Measurements from ENCODE around the gene CPPED1. TPM values are rescaled to one million over a fixed set of nuclear protein-coding genes. Genes with fewer than 3 reads are reported as not detected.

The CPPED1 gene
- total and polyA plus RNA-seq, 2 experiments from 2014 or later = 6.2 to 7.3 TPM

DNA sequence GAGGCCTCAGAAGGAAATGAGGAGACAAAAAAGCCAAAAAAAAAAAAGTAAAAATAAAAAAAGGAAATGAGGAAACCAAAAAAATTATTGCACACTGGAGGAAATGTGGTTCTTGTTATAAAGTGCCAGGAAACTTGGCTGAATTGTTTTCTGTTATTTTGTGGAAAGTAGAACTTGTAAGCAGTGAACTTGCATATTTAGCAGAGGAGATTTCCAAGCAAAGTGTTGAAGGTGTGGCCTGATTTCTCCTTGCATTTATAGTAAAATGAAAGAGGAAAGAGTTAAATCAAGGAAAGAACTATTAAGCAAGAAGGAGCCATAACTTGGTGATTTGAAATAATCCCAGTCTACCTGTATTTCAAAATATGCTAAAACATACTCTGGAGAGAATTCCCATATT is 34.1 kb upstream of the CPPED1 start:
- TF ChIP-seq EZH2 (IDR thresholded peaks at IDR 0.05; ENCODE audit: low read depth, unreplicated experiment) (no peak), ETS1 (IDR thresholded peaks at IDR 0.05) (no peak), CREB1 (CRISPR knock-in tag; IDR thresholded peaks at IDR 0.05; ENCODE audit: low read depth) (no peak), EZH2phosphoT487 (IDR thresholded peaks at IDR 0.05; ENCODE audit: unreplicated experiment) (no peak), JUNB (IDR thresholded peaks at IDR 0.05; ENCODE audit: unreplicated experiment) (no peak), CTCF (conservative IDR thresholded peaks at IDR 0.05; ENCODE audit: low read depth in 2 of 2) (no peak), NANOG (IDR thresholded peaks at IDR 0.05; ENCODE audit: borderline replicate concordance) (no peak), STAT1 (IDR thresholded peaks at IDR 0.05; ENCODE audit: unreplicated experiment) (no peak), ZNF331 (CRISPR knock-in tag; IDR thresholded peaks at IDR 0.05; ENCODE audit: low read depth) (no peak), ZNF462 (CRISPR knock-in tag; IDR thresholded peaks at IDR 0.05) (no peak)
- TF ChIP-seq, protein P1, sequence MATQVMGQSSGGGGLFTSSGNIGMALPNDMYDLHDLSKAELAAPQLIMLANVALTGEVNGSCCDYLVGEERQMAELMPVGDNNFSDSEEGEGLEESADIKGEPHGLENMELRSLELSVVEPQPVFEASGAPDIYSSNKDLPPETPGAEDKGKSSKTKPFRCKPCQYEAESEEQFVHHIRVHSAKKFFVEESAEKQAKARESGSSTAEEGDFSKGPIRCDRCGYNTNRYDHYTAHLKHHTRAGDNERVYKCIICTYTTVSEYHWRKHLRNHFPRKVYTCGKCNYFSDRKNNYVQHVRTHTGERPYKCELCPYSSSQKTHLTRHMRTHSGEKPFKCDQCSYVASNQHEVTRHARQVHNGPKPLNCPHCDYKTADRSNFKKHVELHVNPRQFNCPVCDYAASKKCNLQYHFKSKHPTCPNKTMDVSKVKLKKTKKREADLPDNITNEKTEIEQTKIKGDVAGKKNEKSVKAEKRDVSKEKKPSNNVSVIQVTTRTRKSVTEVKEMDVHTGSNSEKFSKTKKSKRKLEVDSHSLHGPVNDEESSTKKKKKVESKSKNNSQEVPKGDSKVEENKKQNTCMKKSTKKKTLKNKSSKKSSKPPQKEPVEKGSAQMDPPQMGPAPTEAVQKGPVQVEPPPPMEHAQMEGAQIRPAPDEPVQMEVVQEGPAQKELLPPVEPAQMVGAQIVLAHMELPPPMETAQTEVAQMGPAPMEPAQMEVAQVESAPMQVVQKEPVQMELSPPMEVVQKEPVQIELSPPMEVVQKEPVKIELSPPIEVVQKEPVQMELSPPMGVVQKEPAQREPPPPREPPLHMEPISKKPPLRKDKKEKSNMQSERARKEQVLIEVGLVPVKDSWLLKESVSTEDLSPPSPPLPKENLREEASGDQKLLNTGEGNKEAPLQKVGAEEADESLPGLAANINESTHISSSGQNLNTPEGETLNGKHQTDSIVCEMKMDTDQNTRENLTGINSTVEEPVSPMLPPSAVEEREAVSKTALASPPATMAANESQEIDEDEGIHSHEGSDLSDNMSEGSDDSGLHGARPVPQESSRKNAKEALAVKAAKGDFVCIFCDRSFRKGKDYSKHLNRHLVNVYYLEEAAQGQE (IDR thresholded peaks at IDR 0.05; ENCODE audit: unreplicated experiment) = no peak
- Histone ChIP-seq H3F3A (replicated peaks; ENCODE audit: low read depth) (no peaks in the 10 kb centered on the region), H4K20me1 (replicated peaks; ENCODE audit: insufficient read depth) (no peaks in the 10 kb centered on the region), H3K27ac (ENCODE audit: low read depth) (no peak overlapping the region), H3K4me2 (no peak overlapping the region), H3K9me2 (ENCODE audit: insufficient read depth) (0 out of 2 replicates have a peak, but pooled peaks cover 4% of the 10 kb centered on the region), H3K36me3 (ENCODE audit: insufficient read depth) (no peaks in the 10 kb centered on the region), H3K4me3 (no peak overlapping the region), H3K4me1 (ENCODE audit: insufficient read depth) (no peaks in the 10 kb centered on the region), H3K79me2 (replicated peaks; ENCODE audit: insufficient read depth) (no peaks in the 10 kb centered on the region), H2AFZ (no peak overlapping the region), H3K27me3 (ENCODE audit: insufficient read depth) (no peaks in the 10 kb centered on the region)
- H3K4me1 Mint-ChIP-seq = no peaks in the 10 kb centered on the region
- peaks cover 3% of the 10 kb centered on the region for H3K27me3 Mint-ChIP-seq (ENCODE audit: insufficient read depth, low read depth, poor library complexity)
- ATAC-seq (no peak), DNase-seq (ENCODE audit: low spot score) (no peak)
- peaks cover 14% of the 10 kb centered on the region for H3K9me3 Mint-ChIP-seq
- H3K4me3 Mint-ChIP-seq = no peak overlapping the region
- no peak overlapping the region for H3K27ac Mint-ChIP-seq
- H3K36me3 Mint-ChIP-seq (ENCODE audit: low read depth) = 0 out of 3 replicates have a peak, but pooled peaks cover 7% of the 10 kb centered on the region

All from GM23338 (cell line).